Esophagus muscularis mucosa (tissue), 4 donors: ENCODE data around the gene KSR1.

Source experiments
- EP300 ChIP-seq: sonication (generic); formaldehyde crosslinking; IDR thresholded peaks from one replicate; pipeline ENCODE4 v1.6.1; 2017; ENCODE audit warnings: antibody characterized with exemption
- POLR2A ChIP-seq: fragments of 450-650 bp; IDR thresholded peaks from one replicate; pipeline ENCODE4 v1.6.1; 2017; ENCODE audit warnings: antibody characterized with exemption, moderate library complexity, mild to moderate bottlenecking, low read depth
- POLR2AphosphoS5 ChIP-seq, 2 donors: sonication (generic); formaldehyde crosslinking; IDR thresholded peaks; one replicate each; pipeline ENCODE4 v1.6.1; 2017; ENCODE audit warnings: antibody characterized with exemption in 2 of 2
- TF ChIP-seq, protein P1 (sequence below), 3 experiments: fragments of 200-600 bp in 2 of 3; fragments of 450-650 bp in 1 of 3; sonication (generic) in 2 of 3; IDR thresholded peaks; one replicate each; pipeline ENCODE4 v1.5.1; 2017 to 2019; ENCODE audit warnings: antibody characterized with exemption in 3 of 3, mild to moderate bottlenecking in 2 of 3, moderate library complexity in 1 of 3

DNA sequence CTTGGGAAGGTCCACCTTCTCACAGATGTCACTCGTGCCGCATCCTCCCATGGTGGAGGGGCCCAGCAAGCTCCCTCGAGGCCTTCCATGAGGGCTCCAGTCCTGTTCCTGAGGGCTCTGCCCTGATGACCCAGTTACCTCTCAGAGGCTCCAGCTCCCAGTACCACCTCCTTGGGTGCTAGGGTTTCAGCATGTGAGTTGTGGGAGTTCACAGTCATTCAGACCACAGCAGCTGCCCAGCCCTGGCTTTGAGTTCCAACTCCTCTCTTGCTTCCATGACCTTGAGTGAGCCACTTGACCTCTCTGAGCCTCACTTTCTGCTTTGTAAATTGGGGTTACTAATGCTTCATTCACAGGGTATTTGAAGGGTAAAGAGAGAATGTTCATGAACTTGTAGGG is 137.6 kb downstream of the KSR1 start:
- no peak for TF ChIP-seq POLR2AphosphoS5 (IDR thresholded peaks at IDR 0.05)
- TF ChIP-seq POLR2A, result no peak
- TF ChIP-seq, protein P1, sequence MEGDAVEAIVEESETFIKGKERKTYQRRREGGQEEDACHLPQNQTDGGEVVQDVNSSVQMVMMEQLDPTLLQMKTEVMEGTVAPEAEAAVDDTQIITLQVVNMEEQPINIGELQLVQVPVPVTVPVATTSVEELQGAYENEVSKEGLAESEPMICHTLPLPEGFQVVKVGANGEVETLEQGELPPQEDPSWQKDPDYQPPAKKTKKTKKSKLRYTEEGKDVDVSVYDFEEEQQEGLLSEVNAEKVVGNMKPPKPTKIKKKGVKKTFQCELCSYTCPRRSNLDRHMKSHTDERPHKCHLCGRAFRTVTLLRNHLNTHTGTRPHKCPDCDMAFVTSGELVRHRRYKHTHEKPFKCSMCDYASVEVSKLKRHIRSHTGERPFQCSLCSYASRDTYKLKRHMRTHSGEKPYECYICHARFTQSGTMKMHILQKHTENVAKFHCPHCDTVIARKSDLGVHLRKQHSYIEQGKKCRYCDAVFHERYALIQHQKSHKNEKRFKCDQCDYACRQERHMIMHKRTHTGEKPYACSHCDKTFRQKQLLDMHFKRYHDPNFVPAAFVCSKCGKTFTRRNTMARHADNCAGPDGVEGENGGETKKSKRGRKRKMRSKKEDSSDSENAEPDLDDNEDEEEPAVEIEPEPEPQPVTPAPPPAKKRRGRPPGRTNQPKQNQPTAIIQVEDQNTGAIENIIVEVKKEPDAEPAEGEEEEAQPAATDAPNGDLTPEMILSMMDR (IDR thresholded peaks at IDR 0.05), result no peak
- no peak for TF ChIP-seq EP300
